Gastrocnemius medialis (tissue), 4 donors: ENCODE measurements around the gene CCNO. TPM values are rescaled to one million over a fixed set of nuclear protein-coding genes. Genes with fewer than 3 reads are reported as not detected.

Experiments used
- ATAC-seq, 2 donors: fragments of 150-250 bp; one replicate each; pipeline ENCODE4 v1.9.1; 2016
- DNase-seq, 2 donors: peaks; one replicate each; pipeline ENCODE4 v3.0.0-alpha.2; 2019
- H3K27ac ChIP-seq, 4 donors: fragments of 200-600 bp; sonication (generic); 1 replicate in 1 of 4; 2 replicates in 3 of 4; pipeline ENCODE4 v1.5.1; 2016 to 2018; ENCODE audit warnings: mild to moderate bottlenecking in 2 of 4, moderate library complexity in 1 of 4
- H3K27me3 ChIP-seq, 3 donors: fragments of 200-600 bp; sonication (generic) in 2 of 3; 1 replicate in 1 of 3; 2 replicates in 2 of 3; pipeline versions ENCODE4 v1.5.1 to v1.6.0; 2016 to 2019; ENCODE audit warnings: mild to moderate bottlenecking in 1 of 3, moderate library complexity in 1 of 3
- H3K36me3 ChIP-seq, 2 donors: fragments of 200-600 bp; sonication (generic) in 1 of 2; one replicate each; pipeline ENCODE4 v1.5.1; 2017 to 2018
- H3K4me1 ChIP-seq, 2 donors: fragments of 200-600 bp; sonication (generic) in 1 of 2; one replicate each; pipeline ENCODE4 v1.5.1; 2016 to 2017; ENCODE audit warnings: mild to moderate bottlenecking in 2 of 2
- H3K4me3 ChIP-seq, 4 donors: fragments of 200-600 bp; sonication (generic) in 3 of 4; 1 replicate in 1 of 4; 2 replicates in 3 of 4; pipeline ENCODE4 v1.5.1; 2016 to 2019; ENCODE audit warnings: mild to moderate bottlenecking in 2 of 4
- H3K9me3 ChIP-seq, 3 donors: fragments of 200-600 bp; sonication (generic) in 2 of 3; 1 replicate in 1 of 3; 2 replicates in 2 of 3; pipeline ENCODE4 v1.5.1; 2016 to 2019
- POLR2A ChIP-seq, 2 donors: fragments of 450-650 bp; IDR thresholded peaks; one replicate each; pipeline ENCODE4 v1.6.1; 2017; ENCODE audit warnings: antibody characterized with exemption in 2 of 2, mild to moderate bottlenecking in 2 of 2, moderate library complexity in 2 of 2
- in situ Hi-C, 4 donors: fragments of 200-750 bp; cut with MboI; loops; one replicate each; pipeline versions ENCODE4 v1.15.0 to v1.8.0; 2017; ENCODE audit warnings: low sequenced_read_pairs in 4 of 4
- intact Hi-C: fragments of 100-400 bp; cut with DNase I; formaldehyde crosslinking; loops from one replicate; pipeline ENCODE4 v1.15.1; 2023; ENCODE audit warnings: low total_unique reads
- total RNA-seq, 4 donors: library from RNA; depleted of rRNA; stranded (reverse); fragments of >200 nt; gene quantifications; one replicate each; pipeline versions ENCODE4 v1.1.0 to v1.2.3, GENCODE V29; 2016
- TF ChIP-seq, protein P1 (sequence below), 5 experiments: fragments of 450-650 bp in 3 of 5; fragments of 200-600 bp in 2 of 5; sonication (generic) in 2 of 5; IDR thresholded peaks in 4 of 5; conservative IDR thresholded peaks in 1 of 5; 1 replicate in 4 of 5; 2 replicates in 1 of 5; pipeline ENCODE4 v1.5.1; 2016 to 2019; ENCODE audit warnings: antibody characterized with exemption in 5 of 5, mild to moderate bottlenecking in 3 of 5, moderate library complexity in 3 of 5

Gene CCNO
- total RNA-seq, 4 donors from 2014 or later: not detected

GRCh38 chr5:55254802-55255201 lies 21.4 kb upstream of the CCNO start:
- DNase-seq (no peak), ATAC-seq (no peak)
- peaks cover 0 to 52% of the 10 kb centered on the region in 2 donors for H3K36me3 ChIP-seq
- no peaks in the 10 kb centered on the region for H3K27me3 ChIP-seq
- no peak for TF ChIP-seq POLR2A (IDR thresholded peaks at IDR 0.05)
- TF ChIP-seq, protein P1, sequence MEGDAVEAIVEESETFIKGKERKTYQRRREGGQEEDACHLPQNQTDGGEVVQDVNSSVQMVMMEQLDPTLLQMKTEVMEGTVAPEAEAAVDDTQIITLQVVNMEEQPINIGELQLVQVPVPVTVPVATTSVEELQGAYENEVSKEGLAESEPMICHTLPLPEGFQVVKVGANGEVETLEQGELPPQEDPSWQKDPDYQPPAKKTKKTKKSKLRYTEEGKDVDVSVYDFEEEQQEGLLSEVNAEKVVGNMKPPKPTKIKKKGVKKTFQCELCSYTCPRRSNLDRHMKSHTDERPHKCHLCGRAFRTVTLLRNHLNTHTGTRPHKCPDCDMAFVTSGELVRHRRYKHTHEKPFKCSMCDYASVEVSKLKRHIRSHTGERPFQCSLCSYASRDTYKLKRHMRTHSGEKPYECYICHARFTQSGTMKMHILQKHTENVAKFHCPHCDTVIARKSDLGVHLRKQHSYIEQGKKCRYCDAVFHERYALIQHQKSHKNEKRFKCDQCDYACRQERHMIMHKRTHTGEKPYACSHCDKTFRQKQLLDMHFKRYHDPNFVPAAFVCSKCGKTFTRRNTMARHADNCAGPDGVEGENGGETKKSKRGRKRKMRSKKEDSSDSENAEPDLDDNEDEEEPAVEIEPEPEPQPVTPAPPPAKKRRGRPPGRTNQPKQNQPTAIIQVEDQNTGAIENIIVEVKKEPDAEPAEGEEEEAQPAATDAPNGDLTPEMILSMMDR (IDR thresholded peaks at IDR 0.05 in 4 of 5, conservative IDR thresholded peaks at IDR 0.05 in 1 of 5): no peak
- H3K4me1 ChIP-seq: no peaks in the 10 kb centered on the region
- no peaks in the 10 kb centered on the region for H3K9me3 ChIP-seq
- in situ Hi-C loops (no loop called here), intact Hi-C loops (loop anchor here (5.0 kb wide), 1 partner anchor 37 kb away; no protein-coding TSS in a partner anchor)
- H3K27ac ChIP-seq: no peak overlapping the region
- H3K4me3 ChIP-seq: no peak overlapping the region

GRCh38 chr5:55250064-55250463 lies 16.7 kb upstream of the CCNO start:
- H3K27ac ChIP-seq: no peak overlapping the region
- peaks cover 0 to 13% (median 0%) of the 10 kb centered on the region in 3 donors for H3K9me3 ChIP-seq
- peaks cover 0 to 7% of the 10 kb centered on the region in 2 donors for H3K36me3 ChIP-seq
- intact Hi-C loops: no loop called here
- DNase-seq (no peak), ATAC-seq (no peak)
- no peaks in the 10 kb centered on the region for H3K4me1 ChIP-seq
- no peaks in the 10 kb centered on the region for H3K27me3 ChIP-seq
- in situ Hi-C loops: no loop called here
- TF ChIP-seq, protein P1 (IDR thresholded peaks at IDR 0.05 in 4 of 5, conservative IDR thresholded peaks at IDR 0.05 in 1 of 5): no peak
- TF ChIP-seq POLR2A (IDR thresholded peaks at IDR 0.05): no peak
- H3K4me3 ChIP-seq: no peak overlapping the region

DNA sequence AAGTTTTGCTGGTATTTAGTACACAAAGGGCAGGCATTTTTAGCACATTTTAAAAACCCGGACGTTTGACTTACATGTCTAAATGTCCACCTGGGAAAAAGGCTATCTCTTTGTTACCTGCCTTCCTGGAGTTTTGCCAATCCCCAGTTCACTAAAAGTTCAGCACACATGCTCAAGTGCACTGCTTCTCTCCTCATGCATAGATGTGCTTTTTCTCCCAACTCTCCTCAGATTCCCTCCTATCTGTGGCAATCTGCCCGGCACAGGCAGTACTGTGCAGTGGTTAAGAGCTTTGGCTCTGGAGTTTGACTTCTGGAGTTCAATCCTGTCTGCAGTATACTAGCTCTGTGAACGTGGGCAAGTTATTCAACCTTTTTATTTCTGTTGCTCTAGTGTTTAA lies 8.3 kb upstream of the CCNO start:
- intact Hi-C loops (no loop called here), in situ Hi-C loops (no loop called here)
- H3K9me3 ChIP-seq: no peaks in the 10 kb centered on the region
- no peaks in the 10 kb centered on the region for H3K4me1 ChIP-seq
- ATAC-seq (no peak), DNase-seq (no peak)
- peaks cover 8 to 16% (median 14%) of the 10 kb centered on the region in 3 donors for H3K27me3 ChIP-seq
- TF ChIP-seq, protein P1 (IDR thresholded peaks at IDR 0.05 in 4 of 5, conservative IDR thresholded peaks at IDR 0.05 in 1 of 5): no peak
- TF ChIP-seq POLR2A (IDR thresholded peaks at IDR 0.05): no peak
- H3K4me3 ChIP-seq: no peak overlapping the region
- no peak overlapping the region for H3K27ac ChIP-seq
- H3K36me3 ChIP-seq: no peaks in the 10 kb centered on the region

GRCh38 chr5:55236800-55237199 lies 3.4 kb upstream of the CCNO start:
- Histone ChIP-seq H3K36me3 (no peaks in the 10 kb centered on the region), H3K9me3 (no peaks in the 10 kb centered on the region), H3K4me1 (peaks cover 20 to 25% of the 10 kb centered on the region in 2 donors), H3K4me3 (no peak overlapping the region), H3K27ac (no peak overlapping the region), H3K27me3 (peaks cover 52 to 63% (median 54%) of the 10 kb centered on the region in 3 donors)
- no peak for TF ChIP-seq POLR2A (IDR thresholded peaks at IDR 0.05)
- TF ChIP-seq, protein P1 (IDR thresholded peaks at IDR 0.05 in 4 of 5, conservative IDR thresholded peaks at IDR 0.05 in 1 of 5): no peak
- ATAC-seq (no peak), DNase-seq (no peak)
- in situ Hi-C loops (loop anchor here in 1 of 4 donors (5.0 kb wide), 1 partner anchor 64 kb away; the partner anchor contains the start of gene CDC20B), intact Hi-C loops (no loop called here)
